Measurements from ENCODE around the gene TREX2. TPM values are rescaled to one million over a fixed set of nuclear protein-coding genes. Genes with fewer than 3 reads are reported as not detected.

The TREX2 gene
- total and polyA plus RNA-seq, 2 of the 8 experiments (the other 6 are each of a cell fraction or from before 2014, with no cell fraction given): 0.71 to 0.80 TPM

GRCh38 chrX:153410888-153411254 lies 35.0 kb downstream of the TREX2 start (continued):
- no peak for TF ChIP-seq EP300 (IDR thresholded peaks at IDR 0.05; ENCODE audit: borderline replicate concordance in 1 of 2, low read depth in 2 of 2, low read length in 2 of 2)
- TF ChIP-seq MAFK (IDR thresholded peaks at IDR 0.05; ENCODE audit: low read depth, low read length): no peak
- TF ChIP-seq EZH2 (IDR thresholded peaks at IDR 0.05; ENCODE audit: low read depth, low read length, severe bottlenecking): no peak
- no peak for TF ChIP-seq BRCA1 (IDR thresholded peaks at IDR 0.05; ENCODE audit: low read depth, low read length)
- TF ChIP-seq RFX5 (IDR thresholded peaks at IDR 0.05; ENCODE audit: borderline replicate concordance, low read depth, low read length): no peak

Data from H1 (cell line).